ENCODE data around the gene ATRIP. TPM values are rescaled to one million over a fixed set of nuclear protein-coding genes. Genes with fewer than 3 reads are reported as not detected.

The ATRIP gene
- total and polyA plus RNA-seq, 8 donors: 2.3 to 34.4 (median 4.6) TPM

- H3K4me3 ChIP-seq: no peak overlapping the region
- TF ChIP-seq POLR2A (IDR thresholded peaks at IDR 0.05) (no peak), POLR2AphosphoS5 (IDR thresholded peaks at IDR 0.05) (no peak), CTCF (IDR thresholded peaks at IDR 0.05) (no peak), EP300 (IDR thresholded peaks at IDR 0.05) (no peak)
- peak in 1 of 2 donors; percentile 24 for DNase-seq
- intact Hi-C loops (cut with DNase I; ENCODE audit: low total_unique reads): no loop called here
- H3K27me3 ChIP-seq: no peaks in the 10 kb centered on the region
- H3K4me1 ChIP-seq: peaks cover 0 to 21% (median 16%) of the 10 kb centered on the region in 4 donors
- H3K36me3 ChIP-seq: peaks cover 52 to 77% (median 70%) of the 10 kb centered on the region in 4 donors
- H3K27ac ChIP-seq: peak overlapping the region in 1 of 5 donors; percentile 87
- H3K9me3 ChIP-seq: no peaks in the 10 kb centered on the region
- WGBS, 5 donors: 78 to 91% (median 85%) methylated on average over 8 to 13 of the region's 13 CpGs
These were observed 41.1 kb upstream of the ATRIP start for GRCh38 chr3:48405343-48405881.

GRCh38 chr3:48405971-48406370 lies 40.6 kb upstream of the ATRIP start:
- H3K4me1 ChIP-seq: peaks cover 0 to 21% (median 15%) of the 10 kb centered on the region in 4 donors
- TF ChIP-seq POLR2AphosphoS5 (IDR thresholded peaks at IDR 0.05) (no peak), CTCF (IDR thresholded peaks at IDR 0.05) (no peak), POLR2A (IDR thresholded peaks at IDR 0.05) (no peak), EP300 (IDR thresholded peaks at IDR 0.05) (no peak)
- DNase-seq: peak in 1 of 2 donors; percentile 1
- 73 to 81% (median 76%) methylated on average over 1 of the region's 1 CpG for WGBS, 5 donors
- intact Hi-C loops (cut with DNase I; ENCODE audit: low total_unique reads): no loop called here
- H3K36me3 ChIP-seq: peaks cover 58 to 82% (median 75%) of the 10 kb centered on the region in 4 donors
- no peaks in the 10 kb centered on the region for H3K9me3 ChIP-seq
- H3K4me3 ChIP-seq: no peak overlapping the region
- peak overlapping the region in 1 of 5 donors; percentile 87 for H3K27ac ChIP-seq
- no peaks in the 10 kb centered on the region for H3K27me3 ChIP-seq

GRCh38 chr3:48406443-48407431 lies 39.8 kb upstream of the ATRIP start:
- peaks cover 0 to 13% (median 7%) of the 10 kb centered on the region in 4 donors for H3K4me1 ChIP-seq
- peak; percentile 2 to 11 for DNase-seq
- H3K27me3 ChIP-seq: no peaks in the 10 kb centered on the region
- H3K36me3 ChIP-seq: peaks cover 65 to 90% (median 83%) of the 10 kb centered on the region in 4 donors
- no peaks in the 10 kb centered on the region for H3K9me3 ChIP-seq
- H3K27ac ChIP-seq: peak overlapping the region in 1 of 5 donors; percentile 87
- TF ChIP-seq POLR2A (IDR thresholded peaks at IDR 0.05) (no peak), CTCF (IDR thresholded peaks at IDR 0.05) (no peak), POLR2AphosphoS5 (IDR thresholded peaks at IDR 0.05) (no peak), EP300 (IDR thresholded peaks at IDR 0.05) (no peak)
- 85 to 90% (median 88%) methylated on average over 17 to 18 of the region's 18 CpGs for WGBS, 5 donors
- intact Hi-C loops (cut with DNase I; ENCODE audit: low total_unique reads): no loop called here
- H3K4me3 ChIP-seq: no peak overlapping the region

- peaks cover 74 to 99% (median 92%) of the 10 kb centered on the region in 4 donors for H3K36me3 ChIP-seq
- intact Hi-C loops (cut with DNase I; ENCODE audit: low total_unique reads): no loop called here
- TF ChIP-seq POLR2AphosphoS5 (IDR thresholded peaks at IDR 0.05) (no peak), CTCF (IDR thresholded peaks at IDR 0.05) (no peak), EP300 (IDR thresholded peaks at IDR 0.05) (no peak), POLR2A (IDR thresholded peaks at IDR 0.05) (no peak)
- peaks cover 0 to 4% (median 2%) of the 10 kb centered on the region in 4 donors for H3K4me1 ChIP-seq
- H3K27ac ChIP-seq: peak overlapping the region in 1 of 5 donors; percentile 24
- no peak overlapping the region for H3K4me3 ChIP-seq
- peak in 1 of 2 donors; percentile 0 for DNase-seq
- 83 to 91% (median 90%) methylated on average over 8 of the region's 8 CpGs for WGBS, 5 donors
- H3K27me3 ChIP-seq: no peaks in the 10 kb centered on the region
- no peaks in the 10 kb centered on the region for H3K9me3 ChIP-seq
These were observed 38.9 kb upstream of the ATRIP start for GRCh38 chr3:48407542-48408099.

Measured in stomach (tissue), 9 donors.